CD1c-positive myeloid dendritic cell (primary cell): ENCODE data around the gene CCDC116.
A peak's percentile ranks its signal among the peaks of the same experiment; 100 is the strongest.
"Not testable (repeated sequence)": the region's sequence is repeated elsewhere in the genome, so short reads cannot be mapped to it uniquely, and the experiment has no call there.

Experiments
- DNase-seq: peaks from one replicate; pipeline ENCODE4 v3.0.0-alpha.2; 2016; ENCODE audit errors: extremely low spot score

CCDC116 gene

DNA sequence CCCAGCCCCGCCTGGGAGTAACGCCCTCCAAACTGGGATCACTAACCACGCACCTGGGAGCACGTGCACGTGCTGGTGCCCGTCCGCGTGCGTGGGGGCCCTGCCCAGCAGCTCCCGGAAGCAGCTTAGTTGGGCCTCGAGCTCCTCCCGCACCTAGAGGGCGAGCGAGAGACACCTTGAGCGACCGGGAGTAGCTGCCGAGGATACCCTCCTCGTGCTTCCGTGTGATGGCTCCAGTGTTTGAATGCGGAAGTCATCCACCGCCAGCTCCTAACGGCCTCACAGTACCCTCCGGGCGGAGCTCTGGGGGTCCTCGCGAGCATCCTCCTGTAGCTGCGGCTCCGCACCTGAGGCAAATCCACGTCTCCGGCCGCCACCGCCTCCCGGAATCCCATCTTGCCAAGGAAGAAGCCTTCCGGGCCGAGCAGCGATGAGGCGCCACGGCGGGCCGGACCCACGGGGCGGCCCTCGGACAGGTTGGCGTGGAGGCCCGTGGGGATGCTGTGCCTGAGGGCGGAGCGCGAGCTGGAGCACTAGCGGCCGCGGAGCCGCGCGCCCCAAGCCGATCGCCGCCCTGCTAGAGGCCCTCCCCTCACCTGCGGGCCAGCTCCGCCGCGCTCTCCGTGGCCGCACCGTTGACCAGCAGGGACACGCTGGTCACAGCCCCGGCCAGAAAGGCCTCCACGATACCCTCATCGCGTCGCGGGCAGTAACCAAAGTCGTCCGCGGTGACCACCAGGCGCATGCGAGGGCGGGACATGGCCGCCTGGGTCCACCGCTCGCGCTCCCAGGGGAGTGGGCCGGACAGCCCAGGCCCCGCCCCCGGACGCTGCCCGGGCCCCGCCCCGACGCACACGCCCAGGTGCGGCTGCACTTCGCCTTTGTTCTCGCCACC, 3.1 kb upstream of the CCDC116 start, which contains the start of gene YDJC:
YDJC (minus strand) TSS at position 768 of the 895 bp plus-strand sequence; CDS start at position 760, 8 bp downstream.
- peak; percentile 97 for DNase-seq

GRCh38 chr22:21631025-21631424, 1.5 kb upstream of the CCDC116 start:
- no peak for DNase-seq

- no peak for DNase-seq
These were observed 371 bp downstream of the CCDC116 start for GRCh38 chr22:21632931-21633330.

DNA sequence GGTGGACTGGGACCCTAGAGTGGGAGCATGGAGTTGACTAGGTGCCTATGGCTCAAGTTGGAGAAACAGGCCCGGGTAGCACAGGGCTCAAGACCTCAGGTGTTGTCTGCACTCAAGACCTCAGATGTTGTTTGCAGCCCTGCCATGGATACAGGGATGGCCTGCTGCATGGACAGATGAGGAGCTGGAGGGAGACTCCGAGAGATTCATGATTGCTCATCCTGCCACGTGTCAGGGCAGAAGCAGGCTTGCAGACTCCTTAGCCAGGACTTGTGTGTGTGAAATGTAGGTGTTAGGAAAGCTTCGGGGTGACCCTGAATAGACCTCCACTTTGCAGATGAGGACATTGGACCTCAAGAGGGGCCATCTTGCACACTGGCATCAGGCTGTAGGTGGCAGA, 921 bp downstream of the CCDC116 start:
- no peak for DNase-seq

DNA sequence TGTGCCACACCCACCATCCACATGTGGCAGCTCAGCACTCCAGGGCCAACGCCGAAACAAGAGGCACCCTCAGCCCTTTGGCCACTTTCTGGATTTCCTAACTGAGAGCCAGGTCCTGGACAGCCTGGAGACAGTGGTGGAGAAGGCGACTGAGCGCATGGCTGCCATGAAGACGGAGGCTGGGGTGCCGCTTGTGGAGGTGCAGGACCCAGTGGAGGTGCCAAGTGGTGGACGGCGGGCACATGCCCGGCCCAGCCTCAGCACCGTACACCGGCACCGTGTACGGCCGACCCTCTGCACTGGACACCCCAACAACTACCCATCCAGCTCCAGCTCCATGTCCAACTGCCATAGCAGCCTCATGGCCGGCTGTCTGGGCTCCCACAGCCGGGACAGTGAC, 1.5 kb downstream of the CCDC116 start:
- DNase-seq: no peak

- DNase-seq: no peak
These were observed 2.3 kb downstream of the CCDC116 start for GRCh38 chr22:21634844-21635243.

- no peak for DNase-seq
These were observed 3.4 kb downstream of the CCDC116 start for GRCh38 chr22:21635771-21636510.

DNA sequence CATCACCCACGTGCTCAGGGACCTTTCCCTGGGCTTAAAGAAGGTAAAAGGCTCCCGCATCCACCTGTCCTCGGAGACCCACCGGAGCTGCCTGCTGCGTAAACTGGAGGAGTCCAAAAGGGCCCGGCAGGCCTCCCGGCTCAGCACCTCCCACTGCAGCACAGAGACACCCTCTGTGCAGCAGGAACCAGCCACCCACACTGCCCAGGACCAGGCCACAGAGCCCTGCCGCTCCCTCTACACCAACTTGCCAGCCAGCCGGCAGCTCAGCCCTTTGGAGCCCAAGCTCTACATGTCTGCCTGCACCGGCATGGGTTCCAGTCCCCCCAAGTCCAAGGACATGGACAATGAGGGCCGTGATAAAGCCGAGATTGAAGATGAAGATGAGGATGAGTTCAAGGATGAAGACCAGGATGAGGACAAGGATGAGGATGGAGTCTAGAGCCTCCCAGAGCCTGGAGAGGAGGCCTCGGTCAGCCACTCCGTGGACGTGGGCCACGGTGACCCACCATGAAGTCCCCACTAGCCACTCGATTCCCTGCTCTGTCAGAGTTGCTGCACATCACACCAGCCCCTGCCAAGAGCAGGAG, 4.2 kb downstream of the CCDC116 start:
- no peak for DNase-seq

DNA sequence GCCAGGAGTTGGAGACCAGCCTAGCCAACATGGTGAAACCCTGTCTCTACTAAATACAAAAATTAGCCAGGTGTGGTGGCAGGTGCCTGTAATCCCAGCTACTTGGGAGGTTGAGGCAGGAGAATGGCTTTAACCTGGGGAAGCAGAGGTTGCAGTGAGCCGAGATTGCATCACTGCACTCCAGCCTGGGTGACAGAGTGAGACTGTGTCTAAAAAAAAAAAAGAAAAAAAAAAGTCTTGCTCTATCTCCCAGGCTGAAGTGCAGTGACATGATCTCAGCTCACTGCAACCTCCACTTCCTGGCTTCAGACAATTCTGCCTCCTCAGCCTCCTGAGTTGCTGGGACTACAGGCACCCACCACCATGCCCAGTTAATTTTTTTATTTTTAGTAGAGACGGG, 4.9 kb downstream of the CCDC116 start:
- not testable (repeated sequence) for DNase-seq

- no peak for DNase-seq
These were observed 6.8 kb downstream of the CCDC116 start for GRCh38 chr22:21639359-21639758.

- DNase-seq: no peak
These were observed 8.2 kb downstream of the CCDC116 start for GRCh38 chr22:21640810-21641209.

- peak; percentile 70 for DNase-seq
These were observed 8.8 kb downstream of the CCDC116 start for GRCh38 chr22:21641417-21641788.

GRCh38 chr22:21641789-21642583, 9.4 kb downstream of the CCDC116 start, which contains the start of gene SDF2L1:
TSS of gene SDF2L1 (plus strand) at chr22:21642302. CDS start at chr22:21642337, 35 bp downstream.
- DNase-seq: peak; percentile 99

GRCh38 chr22:21642584-21643448, 10.3 kb downstream of the CCDC116 start:
- DNase-seq: peak; percentile 55

DNA sequence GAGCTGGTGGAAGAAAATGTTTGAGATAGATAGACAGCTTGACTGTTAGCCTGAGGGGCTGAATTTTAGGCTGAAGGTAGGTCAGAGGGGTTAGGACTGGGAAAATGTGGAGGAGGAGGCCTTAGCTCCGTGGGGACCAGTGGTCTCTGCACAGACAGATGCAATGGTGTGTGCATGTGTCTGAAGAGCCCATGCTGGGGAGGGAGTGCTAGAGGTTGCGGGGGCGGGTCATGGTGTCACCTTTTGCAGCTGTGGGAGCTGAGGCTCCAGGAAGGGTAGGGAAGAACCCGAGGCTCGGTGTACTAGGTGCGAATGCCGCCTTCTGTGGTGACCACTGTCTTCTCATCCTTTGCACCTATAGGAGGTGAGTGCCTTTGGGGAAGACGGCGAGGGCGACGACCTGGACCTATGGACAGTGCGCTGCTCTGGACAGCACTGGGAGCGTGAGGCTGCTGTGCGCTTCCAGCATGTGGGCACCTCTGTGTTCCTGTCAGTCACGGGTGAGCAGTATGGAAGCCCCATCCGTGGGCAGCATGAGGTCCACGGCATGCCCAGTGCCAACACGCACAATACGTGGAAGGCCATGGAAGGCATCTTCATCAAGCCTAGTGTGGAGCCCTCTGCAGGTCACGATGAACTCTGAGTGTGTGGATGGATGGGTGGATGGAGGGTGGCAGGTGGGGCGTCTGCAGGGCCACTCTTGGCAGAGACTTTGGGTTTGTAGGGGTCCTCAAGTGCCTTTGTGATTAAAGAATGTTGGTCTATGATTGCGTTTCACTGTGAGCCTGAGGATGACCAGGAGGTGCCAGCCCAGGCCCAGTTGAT, 11.2 kb downstream of the CCDC116 start:
- DNase-seq: no peak

- DNase-seq: not testable (repeated sequence)
These were observed 13.0 kb downstream of the CCDC116 start for GRCh38 chr22:21645513-21645912.

GRCh38 chr22:21646608-21647590, 14.3 kb downstream of the CCDC116 start:
- DNase-seq: peak; percentile 87

GRCh38 chr22:21650280-21650679, 17.7 kb downstream of the CCDC116 start:
- no peak for DNase-seq
